ENCODE measurements around the gene ADGRE1. TPM values are rescaled to one million over a fixed set of nuclear protein-coding genes. Genes with fewer than 3 reads are reported as not detected.

The ADGRE1 gene
- total and polyA plus RNA-seq, 2 experiments from 2014 or later: not detected

- TF ChIP-seq ZNF462 (CRISPR knock-in tag; IDR thresholded peaks at IDR 0.05) (no peak), EZH2phosphoT487 (IDR thresholded peaks at IDR 0.05; ENCODE audit: unreplicated experiment) (no peak)
These were observed 82.6 kb downstream of the ADGRE1 start (continued) for GRCh38 chr19:6970021-6970420.

GRCh38 chr19:6970443-6970842 lies 83.1 kb downstream of the ADGRE1 start:
- Histone ChIP-seq H3K9me2 (ENCODE audit: insufficient read depth) (no peaks in the 10 kb centered on the region), H3K4me1 (ENCODE audit: insufficient read depth) (no peaks in the 10 kb centered on the region), H3K27me3 (ENCODE audit: insufficient read depth) (no peaks in the 10 kb centered on the region), H2AFZ (no peak overlapping the region), H3K4me2 (no peak overlapping the region), H3F3A (replicated peaks; ENCODE audit: low read depth) (no peaks in the 10 kb centered on the region), H3K79me2 (replicated peaks; ENCODE audit: insufficient read depth) (no peaks in the 10 kb centered on the region), H3K36me3 (ENCODE audit: insufficient read depth) (no peaks in the 10 kb centered on the region; the same call in 1 of the 2 replicates), H4K20me1 (replicated peaks; ENCODE audit: insufficient read depth) (no peaks in the 10 kb centered on the region), H3K4me3 (no peak overlapping the region), H3K27ac (ENCODE audit: low read depth) (no peak overlapping the region)
- peaks cover 90% of the 10 kb centered on the region for H3K9me3 Mint-ChIP-seq
- no peaks in the 10 kb centered on the region for H3K27me3 Mint-ChIP-seq (ENCODE audit: insufficient read depth, low read depth, poor library complexity)
- H3K4me1 Mint-ChIP-seq: no peaks in the 10 kb centered on the region
- no peak for DNase-seq (ENCODE audit: low spot score)
- H3K27ac Mint-ChIP-seq: no peak overlapping the region
- H3K36me3 Mint-ChIP-seq (ENCODE audit: low read depth): peaks cover 30% of the 10 kb centered on the region; the same call in 2 of the 3 replicates
- no peak for ATAC-seq
- no peak overlapping the region for H3K4me3 Mint-ChIP-seq
- TF ChIP-seq REST (IDR thresholded peaks at IDR 0.05; ENCODE audit: unreplicated experiment): no peak
- no peak for TF ChIP-seq POLR2AphosphoS5 (IDR thresholded peaks at IDR 0.05; ENCODE audit: low read depth)
- TF ChIP-seq ETS1 (IDR thresholded peaks at IDR 0.05): no peak

Measured in GM23338 (cell line).